SK-N-MC (cell line): ENCODE measurements around the gene STPG2.

ENCODE experiments used
- DNase-seq: peaks from one replicate; pipeline ENCODE4 v3.0.0-alpha.2; 2011; ENCODE audit warnings: low read depth, low spot score
- H3K27ac ChIP-seq: fragments of 200-600 bp; sonication (generic); 2 replicates; pipeline ENCODE4 v1.5.1; 2016; ENCODE audit warnings: mixed run types
- H3K36me3 ChIP-seq: fragments of 200-600 bp; sonication (generic); 2 replicates; pipeline ENCODE4 v1.6.1; 2017; ENCODE audit warnings: antibody characterized with exemption, low read length, mixed read lengths; ENCODE audit not compliant: insufficient read depth
- H3K4me3 ChIP-seq: fragments of 200-600 bp; sonication (generic); 2 replicates; pipeline ENCODE4 v1.5.1; 2016
- H3K9ac ChIP-seq: fragments of 200-600 bp; sonication (generic); 2 replicates; pipeline ENCODE4 v1.8.0; 2017; ENCODE audit warnings: mixed run types, mixed read lengths; ENCODE audit not compliant: insufficient read length
- H3K9me3 ChIP-seq: fragments of 200-600 bp; sonication (generic); 2 replicates; pipeline ENCODE4 v1.6.1; 2017; ENCODE audit warnings: low read depth, mild to moderate bottlenecking, antibody characterized with exemption, low read length, moderate library complexity, mixed read lengths
- EZH2 ChIP-seq: fragments of 200-600 bp; sonication (generic); IDR thresholded peaks from one replicate; pipeline ENCODE4 v1.6.1; 2017; ENCODE audit warnings: antibody characterized with exemption
- FOXP2 ChIP-seq: optimal IDR thresholded peaks from 2 replicates; pipeline ENCODE3; 2011; ENCODE audit warnings: mild to moderate bottlenecking, moderate library complexity; ENCODE audit not compliant: insufficient read depth; ENCODE audit errors: extremely low read length, control extremely low read depth
- POLR2AphosphoS5 ChIP-seq: IDR thresholded peaks from 2 replicates; pipeline ENCODE4 v1.6.1; 2012; ENCODE audit warnings: mild to moderate bottlenecking, low read depth, low read length, borderline replicate concordance

Gene STPG2

GRCh38 chr4:97987019-97987648 lies 156.1 kb downstream of the STPG2 start:
- H3K9me3 ChIP-seq: no peaks in the 10 kb centered on the region
- no peak overlapping the region for H3K9ac ChIP-seq
- TF ChIP-seq EZH2 (no peak), FOXP2 (no peak), POLR2AphosphoS5 (no peak)
- peak; percentile 51 for DNase-seq
- no peak overlapping the region for H3K4me3 ChIP-seq
- no peaks in the 10 kb centered on the region for H3K36me3 ChIP-seq
- H3K27ac ChIP-seq: no peak overlapping the region

GRCh38 chr4:97984545-97985131 lies 158.6 kb downstream of the STPG2 start:
- no peak for DNase-seq
- Histone ChIP-seq H3K4me3 (no peak overlapping the region), H3K9me3 (no peaks in the 10 kb centered on the region), H3K36me3 (no peaks in the 10 kb centered on the region), H3K9ac (no peak overlapping the region), H3K27ac (no peak overlapping the region)
- TF ChIP-seq EZH2 (no peak), FOXP2 (no peak), POLR2AphosphoS5 (no peak)

GRCh38 chr4:97978791-97979488 lies 164.3 kb downstream of the STPG2 start:
- DNase-seq: no peak
- H3K4me3 ChIP-seq: no peak overlapping the region
- H3K36me3 ChIP-seq: no peaks in the 10 kb centered on the region
- H3K9ac ChIP-seq: no peak overlapping the region
- H3K9me3 ChIP-seq: no peaks in the 10 kb centered on the region
- no peak overlapping the region for H3K27ac ChIP-seq
- TF ChIP-seq POLR2AphosphoS5 (no peak), EZH2 (no peak), FOXP2 (no peak)

GRCh38 chr4:97953171-97953941 lies 189.9 kb downstream of the STPG2 start:
- H3K9ac ChIP-seq: no peak overlapping the region
- no peaks in the 10 kb centered on the region for H3K36me3 ChIP-seq
- DNase-seq: peak; percentile 39
- H3K4me3 ChIP-seq: peak overlapping the region; percentile 14; the same call in 1 of the 2 replicates
- no peak overlapping the region for H3K27ac ChIP-seq
- TF ChIP-seq FOXP2 (no peak), POLR2AphosphoS5 (no peak)
- H3K9me3 ChIP-seq: no peaks in the 10 kb centered on the region

GRCh38 chr4:97952763-97953162 lies 190.5 kb downstream of the STPG2 start:
- no peak for TF ChIP-seq EZH2
- Histone ChIP-seq H3K36me3 (no peaks in the 10 kb centered on the region), H3K9ac (no peak overlapping the region), H3K4me3 (no peak overlapping the region), H3K27ac (no peak overlapping the region), H3K9me3 (no peaks in the 10 kb centered on the region)
- DNase-seq: no peak

GRCh38 chr4:97950836-97951235 lies 192.4 kb downstream of the STPG2 start:
- no peaks in the 10 kb centered on the region for H3K36me3 ChIP-seq
- no peak overlapping the region for H3K9ac ChIP-seq
- TF ChIP-seq EZH2 (no peak), FOXP2 (no peak), POLR2AphosphoS5 (no peak)
- H3K4me3 ChIP-seq: no peak overlapping the region
- no peak for DNase-seq
- no peaks in the 10 kb centered on the region for H3K9me3 ChIP-seq
- no peak overlapping the region for H3K27ac ChIP-seq

GRCh38 chr4:97942951-97943350 lies 200.3 kb downstream of the STPG2 start:
- H3K27ac ChIP-seq: no peak overlapping the region
- no peaks in the 10 kb centered on the region for H3K9me3 ChIP-seq
- no peak for DNase-seq
- no peaks in the 10 kb centered on the region for H3K36me3 ChIP-seq
- TF ChIP-seq FOXP2 (no peak), EZH2 (no peak), POLR2AphosphoS5 (no peak)
- no peak overlapping the region for H3K4me3 ChIP-seq
- no peak overlapping the region for H3K9ac ChIP-seq

- H3K9me3 ChIP-seq: no peaks in the 10 kb centered on the region
- H3K9ac ChIP-seq: no peak overlapping the region
- DNase-seq: no peak
- H3K4me3 ChIP-seq: no peak overlapping the region
- TF ChIP-seq POLR2AphosphoS5: no peak
- no peak for TF ChIP-seq EZH2
- TF ChIP-seq FOXP2: no peak
- H3K36me3 ChIP-seq: no peaks in the 10 kb centered on the region
- H3K27ac ChIP-seq: no peak overlapping the region
Measured at GRCh38 chr4:97942137-97942536, 201.1 kb downstream of the STPG2 start.

- Histone ChIP-seq H3K27ac (no peak overlapping the region), H3K9me3 (no peaks in the 10 kb centered on the region), H3K4me3 (no peak overlapping the region), H3K36me3 (no peaks in the 10 kb centered on the region), H3K9ac (no peak overlapping the region)
- no peak for TF ChIP-seq EZH2
- no peak for TF ChIP-seq FOXP2
- no peak for TF ChIP-seq POLR2AphosphoS5
- no peak for DNase-seq
Measured at GRCh38 chr4:97938141-97938540, 205.1 kb downstream of the STPG2 start.
